Heart right ventricle (tissue), 16 donors: ENCODE data around the gene SMIM1. TPM values are rescaled to one million over a fixed set of nuclear protein-coding genes. Genes with fewer than 3 reads are reported as not detected.
"Not testable (repeated sequence)": the region's sequence is repeated elsewhere in the genome, so short reads cannot be mapped to it uniquely, and the experiment has no call there.

ENCODE experiments used
- ATAC-seq, 8 donors: fragments of 200-7000 bp; cut with Tn5 transposase; one replicate each; pipeline ENCODE4 v1.9.1; 2020; ENCODE audit warnings: mild to moderate bottlenecking in 8 of 8, moderate library complexity in 8 of 8, moderate number of reproducible peaks in 1 of 8
- DNase-seq, 2 donors: peaks; one replicate each; pipeline ENCODE4 v3.0.0-alpha.2; 2020
- H3K27ac ChIP-seq, 10 donors: fragments of 200-600 bp; sonication (generic) in 2 of 10; one replicate each; pipeline versions ENCODE4 v1.5.0 to v1.8.0; 2020 to 2022; ENCODE audit warnings: mild to moderate bottlenecking in 3 of 10
- H3K27me3 ChIP-seq, 7 donors: fragments of 200-600 bp; one replicate each; pipeline ENCODE4 v1.8.0; 2021 to 2022; ENCODE audit warnings: mild to moderate bottlenecking in 2 of 7
- H3K36me3 ChIP-seq, 9 donors: fragments of 200-600 bp; sonication (generic) in 1 of 9; one replicate each; pipeline versions ENCODE4 v1.5.0 to v1.8.0; 2020 to 2022; ENCODE audit warnings: mild to moderate bottlenecking in 2 of 9
- H3K4me1 ChIP-seq, 9 donors: fragments of 200-600 bp; sonication (generic) in 1 of 9; one replicate each; pipeline versions ENCODE4 v1.5.0 to v1.8.0; 2020 to 2022; ENCODE audit warnings: mild to moderate bottlenecking in 4 of 9
- H3K4me3 ChIP-seq, 10 donors: fragments of 200-600 bp; sonication (generic) in 2 of 10; one replicate each; pipeline versions ENCODE4 v1.5.0 to v1.8.0; 2020 to 2022; ENCODE audit warnings: mild to moderate bottlenecking in 7 of 10, moderate library complexity in 2 of 10
- H3K9me3 ChIP-seq, 11 donors: fragments of 200-600 bp in 10 of 11; sonication (generic) in 2 of 11; one replicate each; pipeline versions ENCODE4 v1.5.0 to v1.8.0; 2013 to 2022; ENCODE audit warnings: mild to moderate bottlenecking in 2 of 11, control low read depth in 1 of 11, moderate library complexity in 1 of 11
- CTCF ChIP-seq, 9 donors: fragments of 200-600 bp; sonication (generic) in 2 of 9; IDR thresholded peaks; one replicate each; pipeline versions ENCODE4 v1.5.0 to v1.8.0; 2021 to 2022; ENCODE audit warnings: antibody characterized with exemption in 9 of 9, mild to moderate bottlenecking in 5 of 9, moderate library complexity in 1 of 9
- WGBS, 2 donors: extraction: QIAGEN DNeasy Blood & Tissue Kit; methylation state at CpG; one replicate each; pipeline ENCODE4 v1.1.7; 2013; ENCODE audit warnings: inconsistent platforms in 1 of 2; 5-methylcytosine and 5-hydroxymethylcytosine counted together
- intact Hi-C, 10 donors: fragments of 100-400 bp; cut with DNase I; formaldehyde crosslinking; loops; one replicate each; pipeline versions ENCODE4 v1.11.1 to v1.14.2; 2022
- polyA plus RNA-seq, 2 donors: library from polyadenylated mRNA; stranded (reverse); fragments of 200-250 nt; gene quantifications; one replicate each; pipeline ENCODE4 v1.2.3, GENCODE V29; 2013
- total RNA-seq, 10 donors: library from RNA; stranded (reverse); fragmentation: NEBNext Ultra II Directional in 3 of 10; extraction: Animal tissue kit (Norgen Biotek cat#: 25700) in 3 of 10; gene quantifications; one replicate each; pipeline versions ENCODE4 v1.2.1 to v1.2.4, GENCODE V29; 2021 to 2023
- donor health status: Arrhythmogenic right ventricular cardiomyopathy.
- donor health status: ischemic (EF 13 %, LVEDD 7.1; RV severe dilation, severe dysfunction).
- donor health status: healthy with polysubstance abuse.
- donor health status: DM: no; HTN: yes; CAD: no.
- donor health status: DM: no; HTN: no; CAD: no.
- donor health status: ischemic (EF 25% LVEDD 6.9; RV normal size, moderate dysfunction).
- donor health status: ischemic (EF 25% LVEDD 5.7; RV mildly dilated, moderate dysfunction).
- donor health status: healthy.
- donor health status: DM: yes; HTN: yes; CAD: no.
- donor health status: Ischemic cardiomyopathy.
- donor health status: ischemic (EF 35%, LVEDD 5.7; RV mildly dilated, moderate dysfunction).
- donor health status: nonischemic (EF 11% LVEDD 7.7; RV severe dilation, severe dysfunction).
- donor health status: DM: yes; HTN: yes; CAD: no.
- donor health status: PGD.
- donor health status: ischemic (EF 29% LVEDD 5.4; RV normal size, mild dysfunction).
- donor health status: nonischemic (EF 23%, LVEDD 6.1; RV moderate dilation, normal function).

The SMIM1 gene
- total and polyA plus RNA-seq, 12 donors, result 4.0 to 33.9 (median 9.7) TPM

DNA sequence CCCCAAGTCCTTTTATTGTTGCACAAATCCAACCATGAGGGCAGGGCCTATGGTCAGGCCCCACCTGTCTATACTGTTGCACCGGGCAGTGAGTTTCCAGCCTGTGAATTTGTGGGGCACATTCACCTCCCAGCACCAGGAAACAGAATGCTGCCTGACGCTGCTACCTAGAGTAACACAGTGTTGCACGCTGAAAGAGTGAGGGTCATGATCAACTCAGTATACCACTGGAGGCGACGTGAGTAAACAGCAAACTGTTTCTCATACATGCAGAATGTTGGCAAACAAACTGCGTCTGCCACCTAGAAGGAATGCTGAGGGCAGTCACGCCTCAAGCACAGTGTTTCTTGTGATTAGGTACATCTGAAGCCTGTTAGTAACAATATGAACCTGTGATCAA lies 37.1 kb downstream of the SMIM1 start:
- Histone ChIP-seq H3K27me3 (peaks cover 0 to 20% (median 0%) of the 10 kb centered on the region in 7 donors), H3K36me3 (peaks cover 0 to 13% (median 7%) of the 10 kb centered on the region in 9 donors), H3K4me1 (no peaks in the 10 kb centered on the region), H3K27ac (no peak overlapping the region), H3K4me3 (no peak overlapping the region), H3K9me3 (peaks cover 0 to 4% (median 0%) of the 10 kb centered on the region in 11 donors)
- no peak for ATAC-seq
- TF ChIP-seq CTCF (IDR thresholded peaks at IDR 0.05), result no peak
- intact Hi-C loops, result no loop called here
- no peak for DNase-seq
- WGBS, 2 donors, result 81% methylated on average over 7 of the region's 7 CpGs

DNA sequence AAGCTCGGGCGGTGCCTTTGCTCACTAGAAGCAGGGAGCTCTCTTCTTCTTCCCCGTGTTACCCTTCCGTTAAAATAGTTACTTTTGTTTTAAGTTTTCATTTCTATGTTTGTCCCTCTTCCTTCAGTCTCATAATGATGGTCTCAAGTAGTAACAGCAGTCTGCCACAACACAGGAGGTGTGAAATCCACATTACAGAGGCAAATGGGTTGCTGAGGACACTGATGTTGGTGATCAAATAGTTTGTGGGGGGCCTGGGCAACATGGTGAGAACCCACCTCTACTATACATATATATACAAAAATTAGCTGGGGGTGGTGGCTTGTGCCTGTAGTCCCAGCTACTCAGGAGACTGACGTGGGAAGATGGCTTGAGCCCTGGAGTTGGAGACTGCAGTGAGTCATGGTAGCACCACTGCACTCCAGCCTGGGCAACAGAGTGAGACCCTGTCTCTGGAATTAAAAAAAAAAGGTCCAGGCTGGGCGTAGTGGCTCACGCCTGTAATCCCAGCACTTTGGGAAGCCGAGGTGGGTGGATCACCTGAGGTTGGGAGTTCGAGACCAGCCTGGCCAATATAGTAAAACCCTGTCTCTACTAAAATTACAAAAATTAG lies 37.7 kb downstream of the SMIM1 start:
- ATAC-seq, H3K27ac ChIP-seq, intact Hi-C loops, H3K9me3 ChIP-seq, H3K4me1 ChIP-seq, DNase-seq, H3K4me3 ChIP-seq: not testable (repeated sequence)
- WGBS, 2 donors, result 79 to 86% methylated on average over 9 of the region's 9 CpGs
- Histone ChIP-seq H3K36me3 (peaks cover 0 to 18% (median 13%) of the 10 kb centered on the region in 9 donors), H3K27me3 (peaks cover 0 to 15% (median 0%) of the 10 kb centered on the region in 7 donors)

DNA sequence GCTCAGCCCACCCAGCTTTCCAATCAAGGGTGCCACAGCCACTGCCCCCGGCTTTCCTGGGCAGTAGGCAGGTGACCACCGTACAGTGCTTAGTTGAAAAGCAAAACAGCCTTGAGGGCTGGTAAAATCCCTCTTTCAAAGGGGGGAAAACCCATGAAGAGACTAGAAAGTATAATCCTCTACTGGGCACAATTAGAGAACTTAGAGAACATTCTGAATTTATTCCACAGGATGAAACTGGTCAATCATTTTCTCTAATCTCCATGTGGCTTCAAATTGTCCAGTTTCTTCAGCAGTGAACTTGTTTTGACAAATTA lies 39.0 kb downstream of the SMIM1 start:
- Histone ChIP-seq H3K4me3 (no peak overlapping the region), H3K27ac (no peak overlapping the region), H3K4me1 (no peaks in the 10 kb centered on the region), H3K36me3 (peaks cover 0 to 31% (median 17%) of the 10 kb centered on the region in 9 donors), H3K27me3 (peaks cover 0 to 4% (median 0%) of the 10 kb centered on the region in 7 donors), H3K9me3 (peaks cover 0 to 4% (median 0%) of the 10 kb centered on the region in 11 donors)
- DNase-seq (no peak), ATAC-seq (no peak)
- TF ChIP-seq CTCF (IDR thresholded peaks at IDR 0.05), result no peak
- intact Hi-C loops, result no loop called here
- 51 to 61% methylated on average over 2 of the region's 2 CpGs for WGBS, 2 donors

DNA sequence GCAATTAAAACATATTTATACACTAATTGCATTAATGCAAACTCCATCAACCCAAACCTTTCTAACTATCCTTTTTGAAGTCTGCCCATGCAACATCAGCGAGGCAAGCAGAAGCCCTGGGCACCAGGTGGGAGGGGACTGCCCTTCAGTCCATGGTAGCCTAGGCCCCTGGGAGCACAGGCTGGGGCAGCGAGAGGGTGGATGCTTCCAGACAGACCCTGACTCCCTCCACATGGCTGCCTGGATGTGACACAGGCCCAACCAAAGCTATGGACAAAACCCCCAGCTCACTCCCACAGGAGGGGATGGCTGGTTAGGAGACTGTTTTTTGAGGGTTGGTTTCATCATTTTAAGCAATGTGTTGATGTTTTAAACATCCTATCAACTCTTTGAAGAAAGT lies 41.5 kb downstream of the SMIM1 start:
- no peak for DNase-seq
- no peak for TF ChIP-seq CTCF (IDR thresholded peaks at IDR 0.05)
- Histone ChIP-seq H3K4me3 (no peak overlapping the region), H3K36me3 (peaks cover 0 to 50% (median 17%) of the 10 kb centered on the region in 9 donors), H3K9me3 (no peaks in the 10 kb centered on the region), H3K4me1 (no peaks in the 10 kb centered on the region), H3K27me3 (no peaks in the 10 kb centered on the region), H3K27ac (no peak overlapping the region)
- WGBS, 2 donors, result 95 to 98% methylated on average over 2 of the region's 2 CpGs
- intact Hi-C loops, result no loop called here
- ATAC-seq, result no peak

DNA sequence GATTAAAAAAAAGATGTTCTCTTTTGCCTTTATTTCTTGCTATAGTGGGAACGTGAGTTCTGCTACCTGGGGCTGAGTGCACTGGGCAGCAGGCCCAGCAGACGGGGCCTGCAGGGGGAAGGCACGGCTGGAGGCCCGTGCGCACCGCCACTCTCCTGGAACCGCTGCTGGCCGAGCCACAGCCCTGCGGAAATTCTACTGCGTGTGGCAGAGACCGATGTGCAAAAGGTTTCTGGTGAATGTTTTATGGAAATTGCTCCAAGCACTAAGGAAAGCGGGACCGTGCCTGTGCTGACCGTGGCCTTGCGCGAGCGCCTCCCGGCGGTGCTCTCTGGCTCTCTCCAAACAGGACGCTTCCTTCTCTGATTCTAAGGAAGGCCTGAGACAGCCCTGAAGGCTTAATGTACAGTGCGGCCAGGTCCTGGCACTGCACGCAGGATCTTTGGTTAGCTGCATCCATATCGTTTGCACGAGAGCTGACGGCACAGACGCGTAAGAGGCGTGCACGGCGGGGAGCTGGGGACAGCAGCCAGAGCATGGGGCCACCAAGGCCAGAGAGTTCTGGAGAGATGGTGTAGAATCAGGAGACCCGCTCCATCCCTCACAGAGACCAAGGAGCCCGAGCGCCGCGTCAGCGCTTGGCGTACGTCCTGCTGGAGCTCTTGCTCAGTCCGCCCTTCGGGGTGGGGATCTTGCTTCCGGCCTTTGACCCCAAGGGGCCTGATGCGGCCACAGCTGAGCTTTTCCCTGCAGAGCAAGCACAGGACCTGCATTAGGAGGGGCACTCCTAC lies 42.4 kb downstream of the SMIM1 start:
- no peak overlapping the region for H3K4me3 ChIP-seq
- no peak for ATAC-seq
- WGBS, 2 donors, result 93% methylated on average over 42 of the region's 42 CpGs
- H3K9me3 ChIP-seq, result no peaks in the 10 kb centered on the region
- H3K4me1 ChIP-seq, result no peaks in the 10 kb centered on the region
- intact Hi-C loops, result no loop called here
- peaks cover 0 to 59% (median 20%) of the 10 kb centered on the region in 9 donors for H3K36me3 ChIP-seq
- TF ChIP-seq CTCF (IDR thresholded peaks at IDR 0.05), result no peak
- DNase-seq, result no peak
- no peak overlapping the region for H3K27ac ChIP-seq
- H3K27me3 ChIP-seq, result no peaks in the 10 kb centered on the region
